Measurements from ENCODE around the gene FCHSD2.

The FCHSD2 gene

GRCh38 chr11:72958791-72959190, 183.3 kb downstream of the FCHSD2 start:
- no peak for TF ChIP-seq CTCF (IDR thresholded peaks at IDR 0.05; ENCODE audit: borderline replicate concordance, insufficient read depth, low read depth, low read length)
- H3K4me3 ChIP-seq (ENCODE audit: low read depth, low read length): no peak overlapping the region

- TF ChIP-seq CTCF (IDR thresholded peaks at IDR 0.05; ENCODE audit: borderline replicate concordance, insufficient read depth, low read depth, low read length): no peak
- no peak overlapping the region for H3K4me3 ChIP-seq (ENCODE audit: low read depth, low read length)
Observed at GRCh38 chr11:72955466-72955865, 186.7 kb downstream of the FCHSD2 start.

GRCh38 chr11:72954860-72955259, 187.3 kb downstream of the FCHSD2 start:
- no peak for TF ChIP-seq CTCF (IDR thresholded peaks at IDR 0.05; ENCODE audit: borderline replicate concordance, insufficient read depth, low read depth, low read length)
- H3K4me3 ChIP-seq (ENCODE audit: low read depth, low read length): no peak overlapping the region

- TF ChIP-seq CTCF (IDR thresholded peaks at IDR 0.05; ENCODE audit: borderline replicate concordance, insufficient read depth, low read depth, low read length): no peak
- no peak overlapping the region for H3K4me3 ChIP-seq (ENCODE audit: low read depth, low read length)
Observed at GRCh38 chr11:72953637-72954036, 188.5 kb downstream of the FCHSD2 start.

- TF ChIP-seq CTCF (IDR thresholded peaks at IDR 0.05; ENCODE audit: borderline replicate concordance, insufficient read depth, low read depth, low read length): no peak
Observed at GRCh38 chr11:72951888-72952287, 190.2 kb downstream of the FCHSD2 start.

GRCh38 chr11:72951193-72951592, 190.9 kb downstream of the FCHSD2 start:
- no peak for TF ChIP-seq CTCF (IDR thresholded peaks at IDR 0.05; ENCODE audit: borderline replicate concordance, insufficient read depth, low read depth, low read length)
- no peak overlapping the region for H3K4me3 ChIP-seq (ENCODE audit: low read depth, low read length)

More at GRCh38 chr11:72951888-72952287, 190.2 kb downstream of the FCHSD2 start:
- H3K4me3 ChIP-seq (ENCODE audit: low read depth, low read length): no peak overlapping the region

- H3K4me3 ChIP-seq (ENCODE audit: low read depth, low read length): no peak overlapping the region
- no peak for TF ChIP-seq CTCF (IDR thresholded peaks at IDR 0.05; ENCODE audit: borderline replicate concordance, insufficient read depth, low read depth, low read length)
Observed at GRCh38 chr11:72950685-72951084, 191.4 kb downstream of the FCHSD2 start.
